NCI-H1694 treated with DMSO at 0.1 percent for 48 hours (cell line): Measurements from ENCODE around the gene ZC2HC1B.

ENCODE experiments used
- DNase-seq: peaks from one replicate; lab custom pipeline; 2025; lab: John Stamatoyannopoulos, UW

The ZC2HC1B gene

DNA sequence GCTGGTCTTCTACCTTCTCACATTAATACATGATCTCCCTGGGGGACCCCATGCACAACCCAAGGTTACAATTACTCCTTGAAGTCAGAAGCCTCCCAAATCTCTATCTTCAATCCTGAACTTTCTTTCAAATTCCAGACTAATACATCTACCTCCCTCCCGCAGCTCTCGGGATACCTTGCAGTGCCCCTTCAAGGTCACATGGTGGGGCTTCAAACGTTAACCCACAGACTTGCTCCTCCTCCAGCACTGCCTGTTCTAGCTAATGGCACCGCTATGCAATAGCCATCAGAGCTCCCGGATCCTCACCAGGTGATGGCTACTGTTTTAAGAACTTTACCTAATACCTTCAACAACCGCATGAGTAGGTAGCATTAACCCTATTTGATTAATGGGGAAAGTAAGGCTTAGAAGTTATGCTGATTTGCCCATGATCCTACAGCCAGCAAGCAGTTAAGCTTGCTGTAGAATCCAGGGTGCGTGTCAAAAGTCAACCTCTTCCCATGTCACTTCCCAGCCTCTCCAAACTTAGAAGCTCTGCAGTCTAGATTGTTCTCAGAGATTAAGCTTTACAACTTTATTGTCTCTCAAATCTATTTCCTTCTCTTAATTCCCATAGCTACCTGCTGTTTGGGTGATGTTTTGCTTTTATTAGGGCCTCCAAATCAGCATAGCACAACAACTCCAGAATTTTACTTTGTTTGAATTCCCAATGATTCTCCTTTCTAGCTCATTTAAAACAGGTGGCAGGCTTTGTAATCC, 99.1 kb downstream of the ZC2HC1B start:
- no peak for DNase-seq

DNA sequence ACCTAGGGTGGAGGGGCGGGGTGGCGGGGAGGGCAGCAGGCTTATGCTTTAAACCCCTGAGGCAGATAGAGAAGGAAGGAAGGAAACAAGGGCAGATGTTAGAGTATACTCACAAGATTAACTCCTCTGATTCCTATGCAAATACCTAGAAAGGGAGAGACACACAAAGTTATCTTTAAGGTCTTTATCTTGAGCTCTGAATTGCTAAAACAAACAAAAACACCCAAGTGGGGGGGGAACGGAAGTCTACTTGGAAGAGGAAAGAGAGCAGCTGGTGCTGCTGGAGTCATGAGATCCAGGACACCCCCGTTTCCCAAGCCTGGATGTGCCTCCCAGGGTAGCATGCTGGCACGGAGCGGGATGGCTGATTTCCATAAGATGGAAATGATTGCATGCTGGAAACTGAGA, 100.4 kb downstream of the ZC2HC1B start:
- DNase-seq = no peak

- DNase-seq = no peak
Observed at GRCh38 chr6:143965503-143966171, 101.4 kb downstream of the ZC2HC1B start.

GRCh38 chr6:143966312-143966711, 102.0 kb downstream of the ZC2HC1B start:
- no peak for DNase-seq

DNA sequence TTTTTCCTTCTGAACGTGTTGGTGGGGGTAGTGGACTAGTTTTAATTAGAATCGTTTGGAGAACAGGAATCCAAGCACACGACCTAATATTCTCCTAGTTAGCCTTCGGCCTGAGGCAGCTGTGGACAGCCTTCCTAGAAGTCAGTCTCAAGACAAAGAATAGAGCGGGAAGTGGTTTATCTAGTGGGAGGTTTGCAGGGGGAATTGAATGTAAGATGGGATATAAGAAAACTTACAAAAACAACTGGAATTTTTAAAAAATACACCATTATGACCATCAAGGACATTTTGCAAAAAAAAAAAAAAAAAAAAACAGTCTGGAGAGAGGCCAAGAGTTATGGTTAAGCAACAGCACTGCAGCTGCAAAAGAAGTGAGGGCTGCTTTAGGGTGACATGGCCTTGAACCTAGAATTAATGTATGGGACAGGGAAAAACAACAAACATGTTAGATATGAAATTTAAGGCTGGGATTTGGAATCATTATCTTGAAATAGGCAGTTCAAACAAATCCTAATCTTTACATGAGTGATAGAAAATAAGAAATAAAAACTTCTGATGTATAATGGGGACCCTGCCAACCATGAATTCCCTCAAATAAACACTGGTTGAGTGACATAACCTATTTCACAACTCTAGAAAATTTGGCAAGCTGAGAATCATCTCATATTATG, 103.6 kb downstream of the ZC2HC1B start:
- no peak for DNase-seq

DNA sequence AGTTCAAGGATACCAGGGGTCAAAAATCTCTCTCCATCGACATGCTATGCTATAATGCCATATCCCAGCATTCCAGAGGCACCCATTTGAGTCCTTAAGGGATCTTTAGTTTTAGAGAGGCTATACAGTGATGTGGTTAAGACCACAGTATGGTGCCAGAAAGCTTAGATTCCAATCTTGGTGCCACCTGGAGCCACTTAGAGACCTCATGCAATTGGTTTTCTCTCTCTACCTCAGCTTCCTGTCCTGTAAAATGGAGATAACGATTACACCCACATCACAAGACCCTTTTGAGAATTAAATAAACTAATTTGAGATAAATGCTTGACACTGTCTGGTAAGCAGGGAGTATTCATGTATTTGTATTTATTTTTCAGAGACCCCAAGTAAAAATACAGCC, 104.8 kb downstream of the ZC2HC1B start:
- no peak for DNase-seq

GRCh38 chr6:143970456-143971218, 106.4 kb downstream of the ZC2HC1B start:
- no peak for DNase-seq

- no peak for DNase-seq
Observed at GRCh38 chr6:143971482-143972205, 107.4 kb downstream of the ZC2HC1B start.

GRCh38 chr6:143973097-143973966, 109.1 kb downstream of the ZC2HC1B start:
- DNase-seq = no peak

DNA sequence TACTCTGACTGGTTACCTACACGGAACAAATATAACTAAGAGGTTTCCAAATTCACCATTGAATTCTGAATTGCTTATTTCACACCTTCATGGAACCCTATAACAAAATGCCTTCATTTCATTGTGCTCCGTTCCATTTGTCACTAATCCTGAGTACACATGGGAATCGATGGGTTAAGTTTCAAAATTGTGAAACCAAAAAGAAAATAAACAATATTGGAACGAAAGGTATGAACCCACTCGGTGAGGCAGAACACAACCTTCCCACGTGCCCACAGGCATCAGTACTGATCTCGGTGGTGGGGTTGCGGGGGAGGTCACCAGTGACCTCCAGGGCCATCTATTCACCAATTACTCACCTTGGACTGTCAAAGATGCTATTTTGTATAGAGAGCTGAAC, 109.8 kb downstream of the ZC2HC1B start:
- DNase-seq = no peak

DNA sequence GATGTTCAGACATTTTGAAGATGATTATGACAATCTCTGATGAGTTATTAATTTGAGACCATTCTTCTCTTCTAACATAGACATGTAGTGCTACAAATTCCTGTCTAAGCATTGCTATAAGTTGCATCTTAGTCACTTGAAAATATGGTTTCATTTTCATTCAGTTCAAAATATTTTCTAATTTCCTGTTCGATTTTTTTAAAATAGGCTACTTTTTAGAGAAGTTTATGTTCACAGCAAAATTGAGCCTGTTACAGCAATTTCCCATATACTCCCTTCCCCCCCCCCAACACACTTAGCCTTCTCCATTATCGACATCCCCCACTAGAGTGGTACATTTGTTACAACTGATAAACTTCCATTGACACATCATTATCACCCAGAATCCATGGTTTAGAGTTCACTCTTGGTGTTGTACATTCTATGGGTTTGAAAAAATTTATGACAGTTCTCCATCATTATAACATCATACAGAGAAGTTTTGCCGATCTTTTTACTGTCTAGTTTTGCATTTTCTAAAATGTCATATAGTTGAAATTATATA, 112.6 kb downstream of the ZC2HC1B start:
- no peak for DNase-seq

DNA sequence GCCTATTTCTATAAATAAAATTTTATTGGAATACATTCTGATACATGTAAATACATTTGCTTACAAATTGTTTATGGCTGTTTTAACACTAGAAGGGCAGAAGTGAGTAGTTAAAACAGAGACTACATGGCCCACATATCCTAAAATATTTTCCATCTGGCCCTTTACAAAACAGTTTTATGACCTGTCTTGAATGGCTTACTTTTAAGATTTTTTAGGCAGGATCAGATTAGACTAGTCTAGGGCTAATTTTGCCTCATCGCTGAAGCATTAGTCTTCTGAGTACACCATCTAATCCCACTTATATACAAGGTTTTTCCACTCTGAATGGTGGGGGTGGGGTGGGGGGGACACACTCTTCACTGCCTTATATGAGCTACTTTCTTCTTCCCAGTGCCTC, 116.6 kb downstream of the ZC2HC1B start:
- DNase-seq = no peak

DNA sequence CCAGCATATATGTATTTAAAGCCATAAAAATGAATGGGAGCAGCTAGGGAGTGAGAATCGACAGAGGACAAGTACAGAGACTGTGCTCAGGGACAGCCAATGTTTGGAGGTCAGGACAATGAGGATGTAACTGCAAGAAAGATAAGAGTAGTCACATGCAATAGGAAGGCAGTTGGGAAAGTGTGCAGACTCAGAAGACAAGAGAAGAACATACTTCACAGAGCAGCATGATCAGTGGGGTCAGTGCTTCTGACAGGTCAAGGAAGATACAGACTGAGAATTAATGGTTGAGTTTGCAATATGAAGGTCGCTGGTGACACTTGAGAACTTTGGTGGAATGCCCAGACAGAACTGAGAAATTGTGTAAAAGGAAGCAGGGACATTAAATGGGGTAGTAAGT, 118.7 kb downstream of the ZC2HC1B start:
- no peak for DNase-seq

DNA sequence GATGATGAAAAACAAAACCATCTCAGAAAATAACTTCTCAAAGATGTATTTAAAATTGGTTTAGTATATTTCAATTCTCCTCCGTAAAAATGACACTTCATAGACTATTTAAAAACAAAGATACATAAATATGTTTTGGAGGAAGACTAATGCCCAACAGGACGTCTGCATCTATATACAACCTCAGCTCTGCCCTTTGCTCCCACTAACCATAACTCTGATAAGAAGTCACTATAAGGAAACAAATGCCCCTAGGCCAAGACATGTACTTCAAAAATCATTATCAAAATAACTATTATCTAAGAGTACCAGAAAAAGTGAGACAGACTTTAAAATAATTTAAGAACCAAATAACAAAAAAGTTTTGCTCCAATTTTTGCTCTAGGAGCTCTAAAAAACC, 120.4 kb downstream of the ZC2HC1B start:
- DNase-seq = no peak

DNA sequence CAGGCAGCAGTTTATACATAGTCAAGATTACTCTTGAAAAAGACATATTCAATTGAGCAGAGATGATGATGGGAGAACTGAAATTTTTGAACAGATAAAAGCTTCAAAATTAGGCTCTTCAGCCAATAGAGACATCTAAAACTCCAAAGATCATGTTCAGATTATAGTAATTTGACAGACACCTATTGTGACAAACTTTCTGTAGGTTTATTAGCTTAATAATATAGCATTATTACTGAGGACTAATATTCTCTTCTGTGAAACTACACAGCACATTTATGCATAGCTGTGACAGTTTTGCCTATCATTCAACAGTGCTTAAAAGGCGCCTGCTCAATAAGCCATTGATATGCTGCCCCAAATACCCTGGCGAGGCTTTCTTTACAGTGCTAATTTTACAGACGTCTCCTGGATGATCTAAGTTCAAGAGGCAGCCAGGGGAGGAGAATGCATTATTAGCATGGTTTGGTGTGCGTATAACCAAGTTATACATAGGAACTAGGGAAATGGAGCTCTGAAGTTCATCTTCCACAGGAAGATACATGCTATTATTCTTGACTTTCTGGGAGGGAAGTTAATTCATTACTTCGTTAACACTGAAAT, 122.3 kb downstream of the ZC2HC1B start:
- no peak for DNase-seq
